Skeletal muscle tissue (tissue), 4 donors: ENCODE measurements around the gene NSL1. TPM values are rescaled to one million over a fixed set of nuclear protein-coding genes. Genes with fewer than 3 reads are reported as not detected.

Experiments used
- H3K27ac ChIP-seq: one replicate; pipeline ENCODE4 v1.7.0; 2013; ENCODE audit warnings: mild to moderate bottlenecking, low read depth, low read length, inconsistent platforms
- H3K27me3 ChIP-seq, 3 donors: one replicate each; pipeline ENCODE4 v1.7.0; 2013; ENCODE audit warnings: low read length in 3 of 3; ENCODE audit not compliant: control insufficient read depth in 3 of 3, insufficient read depth in 3 of 3
- H3K36me3 ChIP-seq, 3 donors: one replicate each; pipeline ENCODE4 v1.7.0; 2013; ENCODE audit warnings: low read length in 3 of 3; ENCODE audit not compliant: control insufficient read depth in 3 of 3, insufficient read depth in 3 of 3
- H3K4me1 ChIP-seq, 3 donors: one replicate each; pipeline ENCODE4 v1.7.0; 2013; ENCODE audit warnings: low read length in 3 of 3, mild to moderate bottlenecking in 3 of 3; ENCODE audit not compliant: control insufficient read depth in 3 of 3, insufficient read depth in 3 of 3
- H3K4me3 ChIP-seq, 3 donors: one replicate each; pipeline ENCODE4 v1.7.0; 2013; ENCODE audit warnings: low read length in 3 of 3
- H3K9ac ChIP-seq, 3 donors: one replicate each; pipeline ENCODE4 v1.7.0; 2013; ENCODE audit warnings: low read length in 3 of 3, mild to moderate bottlenecking in 3 of 3, moderate library complexity in 2 of 3, low read depth in 1 of 3
- H3K9me3 ChIP-seq, 3 donors: one replicate each; pipeline ENCODE4 v1.7.0; 2013; ENCODE audit warnings: low read length in 3 of 3; ENCODE audit not compliant: control insufficient read depth in 3 of 3
- total RNA-seq: library from RNA; depleted of rRNA; stranded (reverse); fragments of >200 nt; gene quantifications from one replicate; pipeline ENCODE4 v1.2.3, GENCODE V29; 2014
- donor health status: Osteomylitis.

Gene NSL1
- total RNA-seq, 1 donor from 2014 or later, result 27.7 TPM

DNA sequence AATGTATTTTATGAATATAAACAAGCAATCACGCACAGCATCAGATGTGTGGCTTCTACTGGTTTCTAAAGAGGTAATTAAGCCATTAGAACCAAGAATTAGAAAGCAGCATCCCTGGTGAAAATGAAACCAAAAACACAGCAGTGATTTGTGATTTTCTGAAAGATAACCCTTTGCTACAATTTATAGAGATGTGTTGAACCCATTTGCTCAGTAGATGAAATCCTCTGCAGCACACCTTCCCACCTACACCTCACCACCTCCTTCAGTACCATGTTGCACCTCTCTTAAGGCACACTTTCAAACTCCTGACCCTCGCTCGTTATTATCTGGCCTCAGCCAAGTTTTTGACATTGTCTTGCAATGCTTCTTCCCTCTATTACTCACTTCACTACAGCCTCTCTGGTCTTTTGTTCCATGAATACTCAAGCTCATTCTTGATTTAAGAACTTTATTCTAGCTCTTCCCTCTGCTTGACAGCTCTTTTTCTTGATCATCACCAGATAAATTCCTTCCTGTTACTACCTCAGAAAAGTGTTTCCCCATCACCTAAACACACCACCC, 38.6 kb downstream of the NSL1 start:
- Histone ChIP-seq H3K4me3 (peak overlapping the region; percentile 27 to 45 (median 36)), H3K27ac (no peak overlapping the region), H3K27me3 (no peaks in the 10 kb centered on the region), H3K36me3 (no peaks in the 10 kb centered on the region), H3K9ac (no peak overlapping the region), H3K4me1 (peaks cover 0 to 4% (median 0%) of the 10 kb centered on the region in 3 donors), H3K9me3 (no peaks in the 10 kb centered on the region)

DNA sequence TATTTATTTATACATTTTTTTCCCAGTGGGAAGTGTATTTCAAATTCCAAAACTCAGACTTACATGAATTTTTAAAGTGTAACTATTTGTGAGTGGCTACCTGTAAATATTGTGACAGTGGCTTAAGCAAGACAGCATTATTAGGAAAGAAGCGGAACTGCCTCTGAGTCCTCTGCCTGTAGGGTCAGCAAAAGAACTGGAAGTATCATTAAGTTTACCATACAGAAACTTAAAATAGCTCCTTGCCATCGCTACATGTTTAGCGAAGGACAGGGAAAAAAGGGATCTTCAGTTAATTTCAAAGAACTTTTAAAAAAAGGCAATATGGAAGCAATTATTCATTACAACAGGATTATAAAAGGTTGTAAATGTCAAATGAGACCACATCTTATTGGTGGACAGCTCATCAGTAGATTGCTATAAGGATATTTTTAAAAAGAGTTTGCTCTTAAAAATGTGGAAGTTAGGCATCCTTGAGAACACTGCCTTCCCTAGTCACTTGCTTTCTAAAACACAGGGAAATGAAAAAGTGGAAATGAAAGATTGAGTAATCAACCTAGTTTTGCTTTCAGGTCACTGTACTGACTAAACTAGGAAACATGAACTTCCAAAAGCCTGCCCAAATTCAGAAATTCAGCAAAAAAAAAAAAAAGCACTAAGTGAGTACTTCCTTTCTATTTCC, 39.2 kb downstream of the NSL1 start:
- Histone ChIP-seq H3K9ac (no peak overlapping the region), H3K27ac (no peak overlapping the region), H3K4me3 (peak overlapping the region in 1 of 3 donors; percentile 45), H3K4me1 (peaks cover 0 to 4% (median 0%) of the 10 kb centered on the region in 3 donors), H3K36me3 (no peaks in the 10 kb centered on the region), H3K9me3 (no peaks in the 10 kb centered on the region), H3K27me3 (no peaks in the 10 kb centered on the region)

- Histone ChIP-seq H3K36me3 (no peaks in the 10 kb centered on the region), H3K9me3 (no peaks in the 10 kb centered on the region), H3K4me1 (peaks cover 0 to 4% (median 0%) of the 10 kb centered on the region in 3 donors), H3K9ac (no peak overlapping the region), H3K4me3 (no peak overlapping the region), H3K27ac (no peak overlapping the region), H3K27me3 (no peaks in the 10 kb centered on the region)
Measured at GRCh38 chr1:212749821-212750535, 41.6 kb downstream of the NSL1 start.

DNA sequence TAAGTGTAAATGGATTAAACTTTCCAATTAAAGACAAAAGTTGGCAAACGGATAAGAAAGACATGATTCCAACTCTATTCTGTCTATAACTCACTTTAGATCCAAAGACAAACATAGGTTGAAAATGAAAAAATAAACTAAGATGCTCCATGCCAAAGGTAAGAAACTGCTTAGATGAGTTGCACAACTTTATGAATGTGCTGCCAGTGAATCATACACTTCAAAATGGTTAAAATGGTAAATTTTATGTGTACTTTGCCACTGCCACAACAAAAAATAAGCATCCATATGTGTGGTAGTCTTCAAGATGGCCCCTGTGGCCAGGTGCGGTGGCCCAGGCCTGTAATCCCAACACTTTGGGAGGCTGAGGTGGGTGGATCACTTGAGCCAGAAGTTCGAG, 45.0 kb downstream of the NSL1 start:
- Histone ChIP-seq H3K27me3 (no peaks in the 10 kb centered on the region), H3K4me3 (no peak overlapping the region), H3K27ac (no peak overlapping the region), H3K4me1 (no peaks in the 10 kb centered on the region), H3K9me3 (no peaks in the 10 kb centered on the region), H3K36me3 (no peaks in the 10 kb centered on the region), H3K9ac (no peak overlapping the region)

DNA sequence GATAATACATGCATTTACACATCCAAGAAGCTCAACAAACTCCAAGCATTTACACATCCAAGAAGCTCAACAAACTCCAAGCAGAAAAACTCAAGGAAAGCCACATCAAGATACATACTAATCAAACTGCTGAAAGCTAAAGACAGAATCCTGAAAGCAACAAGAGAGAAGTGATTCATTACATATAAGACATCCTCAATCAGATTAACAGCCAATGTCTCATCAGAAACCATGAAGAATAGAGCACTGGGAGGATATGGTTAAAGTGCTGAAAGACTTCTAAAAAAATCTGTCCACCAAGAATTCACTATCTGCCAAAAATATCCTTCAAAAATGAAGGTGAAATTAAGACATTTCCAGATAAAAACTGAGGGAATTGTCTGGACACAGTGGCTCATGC, 46.3 kb downstream of the NSL1 start:
- Histone ChIP-seq H3K9me3 (no peaks in the 10 kb centered on the region), H3K27me3 (no peaks in the 10 kb centered on the region), H3K9ac (no peak overlapping the region), H3K27ac (no peak overlapping the region), H3K4me1 (no peaks in the 10 kb centered on the region), H3K36me3 (peaks cover 0 to 2% (median 0%) of the 10 kb centered on the region in 3 donors), H3K4me3 (no peak overlapping the region)

- H3K4me1 ChIP-seq, result no peaks in the 10 kb centered on the region
- no peak overlapping the region for H3K27ac ChIP-seq
- no peaks in the 10 kb centered on the region for H3K9me3 ChIP-seq
- no peak overlapping the region for H3K4me3 ChIP-seq
- H3K27me3 ChIP-seq, result no peaks in the 10 kb centered on the region
- H3K36me3 ChIP-seq, result peaks cover 0 to 2% (median 0%) of the 10 kb centered on the region in 3 donors
- no peak overlapping the region for H3K9ac ChIP-seq
Measured at GRCh38 chr1:212743901-212744475, 47.6 kb downstream of the NSL1 start.

DNA sequence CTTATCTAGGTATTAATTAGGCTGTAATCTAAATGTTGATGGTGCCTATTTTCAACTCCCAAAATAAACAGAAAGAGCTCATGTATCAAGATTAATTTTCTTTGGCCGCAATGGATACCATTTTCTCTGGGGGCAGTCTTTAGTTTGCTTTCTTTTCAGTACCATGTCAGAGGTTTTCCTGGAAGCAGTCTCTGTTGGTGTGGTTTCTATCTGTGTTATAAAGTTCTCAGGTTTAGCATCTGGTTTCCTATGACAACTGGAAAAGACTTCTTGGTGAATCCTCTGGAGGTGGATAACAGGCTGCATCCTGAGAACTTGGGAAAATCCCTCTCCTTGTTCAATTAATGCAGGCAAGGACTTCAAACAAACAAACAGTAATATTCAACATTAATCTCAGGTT, 53.2 kb downstream of the NSL1 start:
- Histone ChIP-seq H3K9me3 (no peaks in the 10 kb centered on the region), H3K4me1 (no peaks in the 10 kb centered on the region), H3K9ac (no peak overlapping the region), H3K4me3 (no peak overlapping the region), H3K27ac (no peak overlapping the region), H3K36me3 (peaks cover 0 to 2% (median 0%) of the 10 kb centered on the region in 3 donors), H3K27me3 (no peaks in the 10 kb centered on the region)

DNA sequence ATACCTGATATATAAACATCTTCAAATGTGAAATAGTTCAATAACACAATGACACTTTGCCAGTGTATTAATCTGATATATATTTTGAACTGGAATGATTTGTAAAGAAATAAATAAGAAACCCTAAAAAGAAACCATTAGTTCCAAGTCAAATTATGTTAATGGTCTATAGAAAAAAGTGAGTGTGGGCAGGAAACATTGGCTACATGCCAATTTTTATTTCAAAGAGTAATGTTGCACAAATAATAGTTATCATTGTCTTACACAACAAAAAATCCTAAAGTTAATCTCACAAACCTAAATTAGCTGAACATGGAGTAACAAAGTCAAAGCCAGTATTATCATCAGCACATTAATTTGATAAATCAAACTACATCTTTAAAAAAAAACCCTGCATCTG, 54.0 kb downstream of the NSL1 start:
- Histone ChIP-seq H3K9me3 (no peaks in the 10 kb centered on the region), H3K36me3 (peaks cover 0 to 2% (median 0%) of the 10 kb centered on the region in 3 donors), H3K4me1 (no peaks in the 10 kb centered on the region), H3K9ac (no peak overlapping the region), H3K27ac (no peak overlapping the region), H3K27me3 (no peaks in the 10 kb centered on the region), H3K4me3 (no peak overlapping the region)

- Histone ChIP-seq H3K9ac (no peak overlapping the region), H3K4me1 (no peaks in the 10 kb centered on the region), H3K36me3 (no peaks in the 10 kb centered on the region)
Measured at GRCh38 chr1:212733109-212733508, 58.5 kb downstream of the NSL1 start.

GRCh38 chr1:212731630-212732029, 59.9 kb downstream of the NSL1 start:
- H3K27ac ChIP-seq, result no peak overlapping the region
- H3K4me3 ChIP-seq, result no peak overlapping the region
- no peaks in the 10 kb centered on the region for H3K4me1 ChIP-seq
- no peaks in the 10 kb centered on the region for H3K9me3 ChIP-seq
- no peaks in the 10 kb centered on the region for H3K27me3 ChIP-seq
- no peaks in the 10 kb centered on the region for H3K36me3 ChIP-seq
- no peak overlapping the region for H3K9ac ChIP-seq

More at GRCh38 chr1:212733109-212733508, 58.5 kb downstream of the NSL1 start:
- Histone ChIP-seq H3K27me3 (no peaks in the 10 kb centered on the region), H3K27ac (no peak overlapping the region), H3K9me3 (no peaks in the 10 kb centered on the region), H3K4me3 (no peak overlapping the region)
